Dedifferentiated amniotic fluid mesenchymal stem cell (primary cell): Measurements from ENCODE around the gene TLX1.

Experiments
- DNase-seq: peaks from one replicate; pipeline ENCODE4 v3.0.0-alpha.2; 2016; ENCODE audit errors: extremely low spot score

The TLX1 gene

GRCh38 chr10:101130984-101131961 lies at the start of gene TLX1:
TLX1 (plus strand) TSS chr10:101131300; CDS start chr10:101131542, 242 bp downstream.
- DNase-seq, result no peak

- no peak for DNase-seq
These were observed 45.3 kb upstream of the TLX1 start for GRCh38 chr10:101085846-101086245.

DNA sequence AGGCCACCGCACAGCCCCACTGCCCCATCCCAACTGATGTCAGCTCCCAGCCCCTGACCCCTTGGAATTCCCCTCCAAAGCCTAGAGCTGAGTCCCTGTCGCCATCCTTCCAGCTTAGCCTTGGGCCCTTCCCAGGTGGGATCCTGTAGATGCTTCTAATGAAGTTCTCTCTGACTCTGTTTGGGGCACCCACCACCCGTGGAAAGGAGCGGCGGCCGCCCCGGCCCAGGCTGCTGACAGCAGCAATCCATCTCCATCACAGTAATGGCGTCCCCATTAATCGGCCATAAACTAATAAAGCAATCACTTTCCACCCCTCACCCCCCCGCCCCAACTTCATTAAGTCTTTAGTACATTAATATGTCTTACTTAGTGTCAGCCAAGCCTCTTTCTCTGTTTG lies 43.7 kb upstream of the TLX1 start:
- DNase-seq, result no peak

DNA sequence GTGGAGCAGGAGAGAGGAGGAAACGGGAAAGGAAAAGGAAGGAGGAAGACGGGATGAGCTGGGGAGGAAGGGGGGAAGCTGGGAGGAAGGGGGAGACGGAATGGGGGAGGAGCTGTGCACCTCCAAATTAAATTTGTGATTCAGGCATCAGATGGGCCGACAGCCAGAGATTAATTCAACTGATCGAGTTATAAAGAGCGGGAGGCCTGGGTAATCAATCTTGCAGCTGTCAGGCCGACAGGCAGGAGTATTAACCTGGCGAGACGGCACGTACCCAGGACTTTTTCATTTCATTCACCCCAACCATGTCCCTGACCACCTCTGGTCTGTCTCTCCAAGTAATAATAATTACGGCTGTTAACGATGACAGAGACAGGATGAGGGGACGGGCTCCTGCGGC lies 43.1 kb upstream of the TLX1 start:
- no peak for DNase-seq

- no peak for DNase-seq
These were observed 41.4 kb upstream of the TLX1 start for GRCh38 chr10:101089520-101090299.

GRCh38 chr10:101090597-101090996 lies 40.5 kb upstream of the TLX1 start:
- DNase-seq, result no peak

- DNase-seq, result no peak
These were observed 39.4 kb upstream of the TLX1 start for GRCh38 chr10:101091546-101092290.

DNA sequence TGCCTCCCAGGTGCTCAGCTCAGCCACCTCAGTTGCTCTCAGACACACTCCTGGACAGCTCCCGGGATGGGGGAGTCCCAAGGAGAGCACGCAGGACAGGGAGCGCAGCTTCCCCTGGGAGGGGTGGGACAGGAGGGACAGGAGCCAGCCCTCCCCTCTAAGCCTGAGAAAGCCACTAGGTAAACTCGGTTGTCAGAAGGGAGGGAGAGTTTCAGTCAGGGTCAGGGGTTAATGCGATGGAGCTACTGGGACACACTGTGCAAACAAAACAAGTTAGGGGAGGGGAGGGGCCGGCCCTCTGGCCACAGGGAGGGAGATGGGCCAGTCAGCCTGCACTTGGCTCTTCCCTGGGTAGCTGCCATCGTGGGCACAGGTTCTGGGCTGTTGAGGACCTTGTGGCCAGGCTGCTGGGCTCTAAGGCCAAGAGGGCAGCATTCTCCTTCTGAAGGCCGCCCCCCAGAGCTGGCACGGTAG lies 38.2 kb upstream of the TLX1 start:
- no peak for DNase-seq

- DNase-seq, result no peak
These were observed 36.8 kb upstream of the TLX1 start for GRCh38 chr10:101094121-101094879.

- DNase-seq, result no peak
These were observed 36.1 kb upstream of the TLX1 start for GRCh38 chr10:101095004-101095403.

DNA sequence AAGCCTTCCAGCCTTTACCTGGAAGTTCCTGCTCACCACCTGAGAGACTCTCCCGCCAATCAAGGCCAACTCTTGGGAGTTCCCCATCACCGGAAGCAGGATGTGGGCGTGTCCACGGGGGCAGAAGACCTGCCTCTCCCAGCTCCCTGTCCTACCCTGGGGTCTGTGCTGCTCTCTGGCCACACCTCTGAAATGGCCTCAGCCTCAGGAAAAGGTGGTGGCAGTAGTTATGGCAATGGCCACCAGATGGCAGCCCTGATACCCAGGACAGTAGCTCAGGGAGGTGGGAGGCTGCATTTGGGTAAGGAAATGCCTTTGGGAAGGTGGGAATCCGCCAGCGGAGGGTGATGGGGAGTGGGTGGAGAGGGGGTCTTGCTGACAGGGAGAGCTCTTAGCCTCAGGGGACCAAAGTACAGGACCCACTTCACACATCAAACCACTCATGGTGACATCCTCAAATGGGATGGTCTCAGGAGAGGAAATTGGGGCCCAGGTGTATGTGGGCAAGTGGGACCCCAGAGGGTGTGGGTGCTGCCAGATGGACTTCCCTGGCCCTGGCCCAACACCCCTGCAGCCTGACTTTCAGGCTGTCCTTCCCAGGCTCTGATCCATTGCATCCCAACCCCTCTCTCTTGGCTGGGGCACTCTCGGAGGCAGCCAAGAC lies 35.4 kb upstream of the TLX1 start:
- peak; percentile 39 for DNase-seq

DNA sequence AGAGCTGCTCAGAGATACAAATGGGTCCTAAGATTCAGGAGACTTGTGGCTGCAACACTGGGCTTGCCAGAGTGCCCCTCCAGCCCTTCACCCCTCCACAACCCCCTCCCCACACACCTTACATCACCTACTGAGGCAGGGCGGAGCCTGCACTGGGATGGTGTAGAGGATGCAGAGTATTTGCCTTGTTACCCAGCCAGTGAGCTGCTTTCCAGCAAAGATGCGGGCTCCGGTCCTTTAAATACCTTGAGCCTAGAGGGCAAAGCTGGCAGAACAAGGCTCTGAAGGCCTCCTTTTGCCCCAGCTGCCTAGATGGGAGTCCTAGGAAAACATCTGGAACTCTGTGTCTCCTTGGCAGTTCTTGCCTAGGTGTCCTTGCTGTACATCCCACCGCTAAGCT lies 34.7 kb upstream of the TLX1 start:
- DNase-seq, result no peak

DNA sequence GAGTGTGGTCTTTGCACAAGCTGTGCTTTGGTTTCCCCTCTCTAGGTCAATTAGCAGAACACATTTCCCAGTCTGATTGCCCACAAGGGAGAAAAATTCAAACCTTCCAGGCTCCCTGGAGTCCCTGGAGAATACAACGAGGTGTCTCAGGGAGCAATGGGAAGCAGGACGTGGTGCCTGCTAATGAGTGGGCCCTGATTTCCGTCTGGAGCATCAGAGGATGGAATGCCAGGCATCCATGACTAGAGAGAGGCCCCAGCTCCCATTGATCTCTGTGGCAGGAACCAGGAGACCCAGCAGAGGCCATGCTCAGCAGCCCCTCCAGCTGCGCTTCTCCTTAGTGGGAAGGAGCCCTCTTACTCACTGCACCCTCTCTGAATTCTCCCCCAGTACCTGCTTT lies 33.2 kb upstream of the TLX1 start:
- DNase-seq, result no peak

- no peak for DNase-seq
These were observed 31.2 kb upstream of the TLX1 start for GRCh38 chr10:101099901-101100300.

GRCh38 chr10:101101372-101101881 lies 29.7 kb upstream of the TLX1 start:
- DNase-seq, result no peak

- DNase-seq, result no peak
These were observed 27.7 kb upstream of the TLX1 start for GRCh38 chr10:101103430-101103829.

- no peak for DNase-seq
These were observed 24.7 kb upstream of the TLX1 start for GRCh38 chr10:101106351-101106750.

GRCh38 chr10:101107771-101108170 lies 23.3 kb upstream of the TLX1 start:
- DNase-seq, result no peak

DNA sequence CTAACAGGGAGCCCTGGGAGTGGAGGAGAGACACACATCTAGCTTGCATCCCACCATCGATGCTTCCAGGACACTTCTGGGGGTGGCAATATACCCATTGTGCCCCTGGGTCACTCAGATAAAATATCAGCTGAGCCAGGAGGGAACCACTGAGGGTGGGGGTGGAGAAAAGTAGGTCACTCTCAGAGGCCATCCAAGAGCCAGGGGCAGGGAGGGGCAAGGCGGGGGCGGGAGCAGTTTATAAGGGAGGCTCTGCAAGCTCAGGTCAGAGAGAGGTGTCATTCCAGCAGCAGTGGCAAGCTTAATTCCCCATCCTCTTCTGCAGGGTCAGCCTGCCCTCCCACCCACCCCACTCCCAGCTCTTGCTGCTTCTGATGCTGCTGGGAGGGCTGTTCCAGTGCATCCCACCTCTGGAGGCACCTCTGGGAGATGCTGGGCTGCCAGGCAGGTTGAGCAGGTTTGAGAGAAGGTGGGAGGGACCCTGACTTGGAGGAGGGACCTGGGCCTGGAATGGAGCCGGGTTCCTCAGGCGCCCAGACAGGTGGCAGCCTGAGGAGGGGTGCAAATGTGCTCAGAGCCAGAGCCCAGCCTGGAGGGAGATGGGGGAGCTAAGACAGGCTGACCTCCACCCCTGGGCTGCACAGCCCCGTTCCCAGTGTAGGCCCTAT lies 20.1 kb upstream of the TLX1 start:
- no peak for DNase-seq

GRCh38 chr10:101111547-101111946 lies 19.6 kb upstream of the TLX1 start:
- DNase-seq, result no peak
